NCI-H2227 (cell line): ENCODE data around the gene CDHR5.

Experiments
- DNase-seq: peaks from one replicate; lab custom pipeline; 2025; ENCODE audit not compliant: unreplicated experiment; lab: John Stamatoyannopoulos, UW

CDHR5 gene

GRCh38 chr11:569158-569885 is 55.4 kb downstream of the CDHR5 start:
- no peak for DNase-seq

GRCh38 chr11:568306-569157 is 56.2 kb downstream of the CDHR5 start:
- DNase-seq = peak; percentile 98

GRCh38 chr11:567629-568292 is 57.0 kb downstream of the CDHR5 start:
- DNase-seq = no peak

GRCh38 chr11:567011-567628 is 57.6 kb downstream of the CDHR5 start:
- no peak for DNase-seq
